AG20443 (cell line): ENCODE data around the gene KPTN.

ENCODE experiments used
- DNase-seq: peaks from one replicate; pipeline ENCODE4 v3.0.0; 2012; ENCODE audit warnings: low spot score, mixed read lengths

The KPTN gene

DNA sequence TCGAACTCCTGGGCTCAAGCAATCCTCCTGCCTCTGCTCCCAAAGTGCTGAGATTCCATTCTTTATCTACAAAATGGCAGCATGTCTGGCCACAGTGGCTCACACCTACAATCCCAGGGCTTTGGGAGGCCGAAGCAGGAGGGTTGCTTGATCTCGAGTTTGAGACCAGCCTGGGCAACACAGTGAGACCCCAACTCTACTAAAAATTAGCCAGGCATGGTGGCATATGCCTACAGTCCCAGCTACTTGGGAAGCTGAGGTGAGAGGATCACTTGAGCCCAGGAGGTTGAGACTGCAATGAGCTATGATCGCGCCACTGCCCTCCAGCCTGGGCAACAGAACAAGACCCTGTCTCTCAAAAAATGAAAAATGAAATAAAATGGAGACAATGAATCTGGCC lies 24.7 kb upstream of the KPTN start:
- DNase-seq: no peak

DNA sequence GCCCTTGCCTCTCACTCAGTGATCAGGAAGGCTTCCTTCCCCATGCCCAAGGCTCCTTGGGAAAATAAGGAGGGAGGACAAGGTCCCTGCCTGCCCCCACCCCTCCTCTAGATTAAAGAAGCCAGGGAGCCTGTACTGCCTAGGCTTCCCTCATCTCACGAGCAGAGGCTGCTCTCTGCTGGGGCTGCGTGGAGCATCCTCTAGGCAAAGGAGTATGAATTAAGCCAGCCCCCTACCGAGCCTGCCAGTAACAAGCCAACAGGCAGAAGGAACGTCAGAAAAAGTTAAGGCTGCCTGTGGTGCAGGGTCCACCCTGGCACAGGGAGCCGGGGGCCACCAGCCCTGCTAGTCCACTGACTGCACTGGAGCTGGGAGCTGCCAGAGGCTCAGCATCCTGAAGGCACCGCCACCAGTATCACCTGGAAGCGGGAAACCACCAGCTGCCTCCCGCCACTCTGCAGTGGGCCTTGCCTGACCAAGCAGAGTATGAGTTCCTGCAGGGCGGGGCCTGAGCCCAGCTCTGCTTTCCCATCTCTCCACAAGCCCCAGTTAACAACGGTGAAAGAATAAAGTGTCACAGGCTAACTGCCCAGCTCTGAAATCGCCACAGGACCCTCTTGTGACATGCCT lies 24.0 kb upstream of the KPTN start:
- no peak for DNase-seq

DNA sequence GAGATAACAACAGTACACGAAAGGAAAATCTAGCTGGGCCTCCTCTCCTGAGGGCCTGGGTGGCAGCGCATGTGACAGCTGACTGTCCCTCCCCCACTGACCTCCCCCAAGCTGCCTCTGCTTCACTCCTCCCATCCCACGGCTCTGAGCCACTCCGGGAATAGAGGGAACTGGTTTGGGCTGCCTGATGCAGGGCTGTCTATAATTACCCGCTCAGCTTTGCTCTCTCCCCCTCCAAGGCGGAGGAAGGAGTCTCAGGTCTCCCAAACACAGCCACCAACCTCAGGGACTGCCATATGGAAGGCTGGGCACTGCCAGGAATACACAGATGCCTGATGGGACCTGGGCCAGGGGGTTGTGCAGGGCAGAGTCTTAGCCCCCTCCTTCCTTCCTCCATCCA lies 23.0 kb upstream of the KPTN start:
- DNase-seq: no peak

GRCh38 chr19:47506459-47506858 lies 22.4 kb upstream of the KPTN start:
- DNase-seq: no peak

DNA sequence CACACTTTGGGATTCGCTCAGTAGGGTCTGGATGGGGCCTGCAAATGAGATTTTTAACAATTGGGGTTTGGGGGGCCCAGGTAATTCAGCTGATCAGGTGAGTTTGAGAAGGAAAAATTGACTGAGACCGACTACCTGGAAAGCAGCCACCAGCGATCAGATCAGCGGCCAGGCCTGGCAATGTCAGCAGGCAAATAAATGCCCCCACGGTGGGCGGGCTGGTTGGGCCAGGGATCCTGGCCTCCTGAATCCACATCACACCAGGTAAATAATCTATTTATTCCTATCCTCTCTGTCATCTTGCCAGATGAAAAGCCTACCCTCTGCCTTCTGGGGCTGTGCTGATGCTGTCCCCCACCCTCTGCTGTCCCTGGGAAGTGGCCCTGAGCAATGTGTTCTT lies 21.5 kb upstream of the KPTN start:
- DNase-seq: no peak

GRCh38 chr19:47503826-47504150 lies 19.8 kb upstream of the KPTN start:
- DNase-seq: no peak

DNA sequence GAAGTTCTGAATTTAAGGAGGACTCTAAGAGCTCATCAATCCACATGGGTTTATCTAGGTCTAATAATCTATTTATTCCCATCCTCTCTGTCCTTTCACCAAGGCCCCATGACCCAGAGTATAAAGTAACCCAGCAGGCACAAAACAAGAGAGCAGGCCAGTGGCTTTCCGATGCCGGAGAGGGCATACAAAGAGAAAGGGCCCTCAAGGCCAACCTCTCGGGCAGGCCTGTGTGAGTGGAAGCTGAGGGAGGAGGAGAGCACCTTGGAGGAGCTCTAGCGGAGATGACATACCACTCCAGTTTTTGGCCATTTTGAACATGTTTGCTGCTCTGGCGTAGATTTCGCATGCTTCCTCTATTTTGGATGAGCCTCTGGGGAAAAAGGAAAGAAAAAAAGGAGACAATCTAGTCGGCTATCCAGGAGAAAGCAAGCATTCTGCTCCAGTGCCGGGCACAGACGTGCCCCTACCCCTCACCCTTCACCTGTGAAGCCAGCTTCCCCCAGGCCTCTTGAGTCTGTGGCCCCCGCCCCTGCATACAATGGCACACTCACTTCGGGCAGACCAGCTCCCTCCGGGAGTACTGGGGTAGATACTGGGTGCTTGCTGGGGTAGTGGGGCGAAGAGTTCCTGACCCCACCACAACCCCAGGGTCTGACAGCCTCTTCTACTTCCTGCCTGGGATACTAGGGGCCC lies 19.3 kb upstream of the KPTN start:
- no peak for DNase-seq

DNA sequence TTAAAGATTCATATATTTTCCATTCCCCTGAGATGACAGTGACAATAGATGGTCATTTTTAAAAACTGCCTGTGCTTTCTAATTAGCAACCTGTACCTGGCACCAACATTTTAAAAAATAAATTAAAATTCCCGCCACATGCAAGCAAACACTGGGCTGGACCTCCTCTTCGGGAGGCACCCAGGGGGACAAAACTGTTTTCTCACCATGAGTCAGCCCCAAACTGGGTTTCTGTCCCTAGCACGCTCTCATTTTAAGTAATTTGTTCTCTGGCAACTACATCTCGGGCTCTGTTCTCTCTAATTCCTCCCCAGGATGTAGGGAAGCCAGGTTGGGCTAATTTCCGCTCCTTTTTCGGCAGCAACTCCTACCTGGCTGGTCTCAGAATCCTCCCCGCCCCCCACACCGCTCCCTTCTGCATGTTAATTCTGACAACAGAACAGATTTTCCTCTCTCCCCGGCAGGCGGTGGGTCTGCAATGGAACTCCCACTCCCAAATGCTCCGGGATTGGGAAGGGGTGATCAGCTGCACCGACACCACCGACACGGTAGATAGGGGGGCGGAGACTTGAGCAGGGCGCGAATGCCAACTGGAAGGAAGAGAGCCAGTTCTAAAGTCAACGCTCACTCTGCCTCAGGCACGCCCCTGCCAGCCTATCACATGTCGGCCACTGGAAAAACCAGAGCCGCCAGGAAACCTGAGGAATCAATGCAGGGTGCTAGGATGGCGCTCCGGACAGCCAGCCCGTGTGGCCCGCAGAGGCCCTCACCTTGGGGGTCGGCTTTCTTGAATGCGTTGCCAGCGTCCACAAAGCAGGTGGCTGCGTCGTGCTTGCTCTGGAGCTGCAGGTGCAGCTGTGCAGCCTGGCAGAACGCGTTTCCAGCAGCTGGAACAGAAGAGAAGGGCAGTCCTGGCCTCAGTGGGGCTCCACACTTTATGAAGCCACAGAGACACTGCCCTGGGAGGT lies 16.1 kb upstream of the KPTN start:
- no peak for DNase-seq

DNA sequence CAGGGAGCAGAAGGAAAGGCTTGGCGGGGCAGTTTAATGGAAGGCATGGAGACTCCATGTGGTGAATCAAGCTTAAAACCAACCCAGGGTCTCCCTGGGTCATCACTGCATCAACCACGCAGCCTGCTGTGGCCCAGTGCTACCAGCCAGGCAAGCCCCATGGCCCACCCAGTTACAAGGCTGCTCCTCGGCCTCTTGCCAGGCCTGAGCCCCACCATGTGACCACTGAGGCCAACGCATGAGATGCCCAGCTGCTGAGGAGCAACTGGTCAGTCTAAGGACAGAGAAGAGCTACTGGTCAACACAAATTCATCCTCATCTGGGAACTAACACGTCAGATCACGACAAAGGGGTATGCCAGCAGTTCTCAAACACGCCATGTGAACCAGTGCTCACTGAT lies 15.4 kb upstream of the KPTN start:
- DNase-seq: no peak

- no peak for DNase-seq
These were observed 14.5 kb upstream of the KPTN start for GRCh38 chr19:47498561-47498960.

GRCh38 chr19:47497821-47498520 lies 14.0 kb upstream of the KPTN start:
- no peak for DNase-seq

DNA sequence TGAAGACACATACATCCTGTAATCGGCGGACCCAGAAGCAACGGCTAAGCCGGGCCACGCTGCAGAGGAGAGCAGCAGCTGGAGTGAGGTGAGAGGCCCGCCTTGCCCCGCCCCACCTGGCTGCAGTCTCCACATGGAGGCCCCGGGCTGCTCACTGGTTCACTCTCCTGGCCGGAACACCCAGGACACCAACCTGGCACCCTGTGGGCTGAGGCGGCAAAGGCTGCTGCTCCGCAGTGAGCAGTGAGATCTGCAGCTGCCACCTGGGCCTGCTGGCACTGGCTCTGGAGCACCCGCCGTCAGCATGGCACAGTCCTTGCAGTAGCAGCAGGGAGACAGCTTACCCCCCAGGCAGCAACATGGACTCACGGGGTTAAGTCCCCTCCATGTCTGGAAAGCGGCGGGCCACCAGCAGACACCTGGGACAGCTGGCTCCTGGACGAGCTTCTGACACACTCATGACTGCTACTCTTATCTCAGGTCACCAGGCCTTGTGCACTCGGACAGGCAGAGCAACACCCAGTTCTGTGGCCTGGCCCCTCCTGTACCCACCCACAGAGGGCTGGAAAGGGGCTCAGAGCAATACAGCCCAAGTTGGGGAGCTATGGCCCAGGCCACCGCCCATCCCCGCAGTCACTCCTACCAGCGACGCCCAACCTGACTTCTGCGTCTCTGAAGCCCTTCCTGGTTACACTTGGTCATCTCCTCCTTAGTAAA lies 13.2 kb upstream of the KPTN start:
- no peak for DNase-seq

DNA sequence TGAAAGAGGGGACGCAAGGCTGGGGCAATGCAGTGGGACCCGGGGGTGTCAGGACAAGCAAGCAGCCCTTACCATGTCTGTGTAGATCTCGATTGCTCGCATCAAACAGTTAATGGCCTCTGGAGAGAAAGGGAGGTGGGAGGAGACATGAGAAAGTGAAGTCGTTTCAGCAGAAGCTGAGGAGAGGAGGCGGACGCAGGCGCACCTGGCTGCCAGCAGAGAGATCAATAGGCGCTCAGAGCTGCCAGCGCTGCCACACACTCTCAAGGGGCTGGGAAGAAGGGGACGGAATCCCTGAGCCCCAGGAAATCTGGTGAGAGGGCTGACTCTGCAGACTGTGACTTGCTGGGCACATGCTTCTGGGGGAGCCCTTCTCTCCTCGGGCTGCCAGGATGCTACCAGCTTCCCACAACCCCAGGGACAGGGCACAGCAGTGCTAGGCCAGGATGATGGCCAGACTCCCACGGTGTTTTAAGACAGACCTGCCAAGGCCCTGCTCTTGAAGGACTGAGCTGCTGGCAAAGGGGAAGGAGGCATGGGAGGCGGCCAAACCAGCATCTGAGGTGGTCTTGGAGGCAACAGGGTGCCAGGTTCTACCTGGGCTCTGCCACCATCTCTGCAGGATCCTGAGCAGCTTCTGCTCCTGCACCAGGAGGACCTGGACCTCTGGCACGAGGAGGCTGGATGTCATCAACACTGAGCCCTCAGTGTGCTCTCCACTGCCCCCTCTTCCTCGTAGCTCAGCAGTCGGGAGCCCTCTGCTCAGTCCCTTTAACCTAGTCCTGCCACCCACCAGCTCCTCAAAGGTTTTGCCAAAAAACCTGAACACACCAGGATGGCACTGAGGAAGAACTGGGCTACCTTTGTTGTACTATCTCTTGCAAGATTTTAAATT lies 11.7 kb upstream of the KPTN start:
- DNase-seq: no peak

- no peak for DNase-seq
These were observed 10.7 kb upstream of the KPTN start for GRCh38 chr19:47494729-47495128.

DNA sequence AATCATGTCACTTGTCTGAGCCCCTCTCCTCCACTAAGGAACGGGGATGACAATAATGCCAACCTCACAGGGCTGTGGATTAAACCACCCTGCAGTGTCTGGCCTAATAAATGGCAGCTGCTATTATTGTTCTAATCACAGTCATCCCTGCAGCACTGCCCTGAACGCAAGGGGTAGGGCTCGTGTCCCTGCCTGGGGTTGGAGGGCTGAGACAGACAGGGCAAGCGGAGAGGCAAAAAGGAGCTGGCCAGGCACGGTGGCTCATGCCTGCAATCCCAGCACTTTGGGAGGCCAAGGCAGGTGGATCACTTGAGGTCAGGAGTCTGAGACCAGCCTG lies 10.2 kb upstream of the KPTN start:
- no peak for DNase-seq

- no peak for DNase-seq
These were observed 9.6 kb upstream of the KPTN start for GRCh38 chr19:47493378-47494210.

- DNase-seq: no peak
These were observed 8.8 kb upstream of the KPTN start for GRCh38 chr19:47492571-47493377.

- no peak for DNase-seq
These were observed 8.1 kb upstream of the KPTN start for GRCh38 chr19:47492137-47492533.
